Endothelial cell of umbilical vein (primary cell): ENCODE measurements around the gene SAXO1. TPM values are rescaled to one million over a fixed set of nuclear protein-coding genes. Genes with fewer than 3 reads are reported as not detected.

Experiments used
- BruUV-seq: library from RNA; stranded (reverse); fragments of 400-500 nt; replicated peaks from 2 replicates; lab custom pipeline; 2021; lab: Mats Ljungman, UMichigan
- CTCF ChIA-PET: fragments of 300-600, 350-600 bp; sonication (Branson Sonifier 250); formaldehyde crosslinking; loops from one replicate; lab custom pipeline; 2021; ENCODE audit warnings: antibody characterized with exemption, inconsistent platforms; lab: Charles Lee
- POLR2A ChIA-PET: fragments of 300-600, 350-600 bp; sonication (Branson Sonifier 250); formaldehyde crosslinking; loops from one replicate; lab custom pipeline; 2021; ENCODE audit warnings: antibody characterized with exemption, inconsistent platforms; lab: Charles Lee
- DNase-seq: peaks from one replicate; pipeline ENCODE4 v3.0.0-alpha.2; 2011; ENCODE audit warnings: low read depth, low spot score
- FAIRE-seq: peaks from 2 replicates; lab custom pipeline; 2011; peaks lifted over from hg19 to GRCh38; lab: Jason Lieb, UNC
- H2AFZ ChIP-seq: 2 replicates; pipeline ENCODE4 v1.6.0; 2012; ENCODE audit warnings: low read depth, low read length, control low read depth, inconsistent platforms
- H3K27ac ChIP-seq: 2 replicates; pipeline ENCODE4 v1.5.1; 2011; ENCODE audit warnings: low read depth, mild to moderate bottlenecking, control low read depth, low read length, moderate library complexity; ENCODE audit not compliant: insufficient read depth
- H3K27me3 ChIP-seq, 2 experiments: 2 replicates each; pipeline versions ENCODE4 v1.6.0 to v1.6.1; 2011; ENCODE audit warnings: low read length in 2 of 2, mixed read lengths in 1 of 2; ENCODE audit not compliant: control insufficient read depth in 2 of 2, insufficient read depth in 2 of 2
- H3K36me3 ChIP-seq, 2 experiments: 2 replicates in 1 of 2; 3 replicates in 1 of 2; pipeline ENCODE4 v1.5.1; 2011; ENCODE audit warnings: low read length in 2 of 2, mild to moderate bottlenecking in 1 of 2, moderate library complexity in 1 of 2; ENCODE audit not compliant: control insufficient read depth in 2 of 2, insufficient read depth in 2 of 2; ENCODE audit errors: extremely low read depth in 1 of 2
- H3K4me1 ChIP-seq: 3 replicates; pipeline ENCODE4 v1.5.1; 2011; ENCODE audit warnings: mild to moderate bottlenecking, low read length; ENCODE audit not compliant: control insufficient read depth, insufficient read depth; ENCODE audit errors: extremely low read depth
- H3K4me2 ChIP-seq: 2 replicates; pipeline ENCODE4 v1.6.1; 2011; ENCODE audit warnings: low read length, control low read depth, mixed read lengths; ENCODE audit not compliant: insufficient read depth
- H3K4me3 ChIP-seq, 3 experiments: fragments of 200-600 bp in 1 of 3; sonication (generic), shearing (Covaris generic) in 1 of 3; replicated peaks in 1 of 3; 2 replicates each; pipeline ENCODE4 v1.5.1; 2011 to 2016; ENCODE audit warnings: control low read depth in 3 of 3, low read length in 3 of 3, mild to moderate bottlenecking in 2 of 3, inconsistent platforms in 1 of 3, low read depth in 1 of 3, moderate library complexity in 1 of 3; ENCODE audit not compliant: insufficient read depth in 1 of 3
- H3K79me2 ChIP-seq: 2 replicates; pipeline ENCODE4 v1.6.0; 2012; ENCODE audit warnings: low read length, inconsistent platforms; ENCODE audit not compliant: control insufficient read depth, insufficient read depth
- H3K9ac ChIP-seq: replicated peaks from 2 replicates; pipeline ENCODE3; 2011; ENCODE audit warnings: low read length, control low read depth; ENCODE audit not compliant: insufficient read depth; ENCODE audit errors: extremely low read depth
- H3K9me1 ChIP-seq: replicated peaks from 3 replicates; pipeline ENCODE4 v1.6.0; 2011; ENCODE audit warnings: mild to moderate bottlenecking, low read length; ENCODE audit not compliant: control insufficient read depth, insufficient read depth; ENCODE audit errors: extremely low read depth
- H3K9me3 ChIP-seq: replicated peaks from 2 replicates; pipeline ENCODE4 v1.5.1; 2012; ENCODE audit warnings: low read length, inconsistent platforms; ENCODE audit not compliant: control insufficient read depth, insufficient read depth
- H4K20me1 ChIP-seq: replicated peaks from 2 replicates; pipeline ENCODE3; 2011; ENCODE audit warnings: mild to moderate bottlenecking, low read length; ENCODE audit not compliant: control insufficient read depth, insufficient read depth; ENCODE audit errors: extremely low read depth
- EZH2 ChIP-seq: IDR thresholded peaks from 2 replicates; pipeline ENCODE4 v1.6.1; 2012; ENCODE audit warnings: borderline replicate concordance, low read depth, mild to moderate bottlenecking, moderate library complexity, low read length, inconsistent platforms; ENCODE audit not compliant: severe bottlenecking
- FOS ChIP-seq: IDR thresholded peaks from 2 replicates; pipeline ENCODE4 v1.6.1; 2011; ENCODE audit warnings: mild to moderate bottlenecking, low read length, moderate library complexity, borderline replicate concordance; ENCODE audit not compliant: insufficient read depth
- POLR2A ChIP-seq: IDR thresholded peaks from 2 replicates; pipeline ENCODE4 v1.6.1; 2012; ENCODE audit warnings: low read depth, mild to moderate bottlenecking, control low read depth, low read length
- POLR2AphosphoS5 ChIP-seq: IDR thresholded peaks from 2 replicates; pipeline ENCODE4 v1.6.1; 2012; ENCODE audit warnings: low read depth, mild to moderate bottlenecking, control low read depth, low read length, moderate library complexity; ENCODE audit not compliant: insufficient read depth
- dilution Hi-C: fragments of 300-500 bp; cut with MboI; formaldehyde crosslinking; loops from one replicate; pipeline ENCODE4 v1.15.0; 2019; ENCODE audit warnings: low sequenced_read_pairs; ENCODE audit not compliant: extremely low pct_ligation_motif_present
- intact Hi-C: fragments of 100-400 bp; cut with micrococcal nuclease; formaldehyde crosslinking; loops from one replicate; pipeline ENCODE4 v1.10.0; 2022
- polyA plus RNA-seq, 4 experiments: library from polyadenylated mRNA; depleted of rRNA in 3 of 4; stranded (reverse) in 3 of 4; unstranded in 1 of 4; fragments of >200 nt; gene quantifications; 2 replicates each; pipeline versions ENCODE4 v1.2.1 to v1.2.3, GENCODE V29; 2011 to 2012; ENCODE audit warnings: missing spikeins in 1 of 4
- total RNA-seq: library from RNA; stranded (reverse); gene quantifications from 2 replicates; pipeline ENCODE4 v1.2.3, GENCODE V29; 2021

Gene SAXO1
- total and polyA plus RNA-seq, 2 donors (not counting 3 experiments of a cell fraction or from before 2014, with no cell fraction given) = not detected

DNA sequence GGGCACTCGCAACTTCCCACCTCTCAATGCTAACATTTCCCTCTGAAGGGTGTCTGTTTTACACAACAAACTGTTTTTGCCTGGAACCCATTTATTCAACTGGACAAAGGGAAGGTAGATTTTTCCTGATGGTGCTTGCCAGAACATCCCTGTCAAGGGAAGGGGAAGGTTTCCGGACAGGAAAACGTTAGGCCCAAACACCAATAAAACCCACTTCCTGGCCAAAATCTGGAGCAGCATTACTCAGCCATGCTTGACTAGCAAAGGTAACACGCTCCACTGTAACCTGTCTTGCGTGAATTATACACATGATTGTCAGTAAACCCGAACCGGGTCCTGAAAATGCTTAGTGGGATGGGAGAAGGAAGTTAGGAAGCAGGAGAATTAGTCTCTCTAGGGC, 90.2 kb downstream of the SAXO1 start:
- TF ChIP-seq POLR2AphosphoS5 = peak; percentile 19
- TF ChIP-seq FOS = no peak
- peak; percentile 80 for FAIRE-seq
- no peak overlapping the region for H3K4me3 ChIP-seq
- POLR2A ChIA-PET = no interaction called here
- dilution Hi-C loops = no loop called here
- H4K20me1 ChIP-seq = no peaks in the 10 kb centered on the region
- H3K27me3 ChIP-seq = peaks cover 0 to 2% of the 10 kb centered on the region in 2 experiments
- no peaks in the 10 kb centered on the region for H3K9me3 ChIP-seq
- no peaks in the 10 kb centered on the region for H3K36me3 ChIP-seq
- CTCF ChIA-PET = no interaction called here
- peak; percentile 46 for DNase-seq
- no TSS peak for BruUV-seq
- intact Hi-C loops = no loop called here
- H3K79me2 ChIP-seq = no peaks in the 10 kb centered on the region
- no peak overlapping the region for H3K9ac ChIP-seq
- H3K4me1 ChIP-seq = peaks cover 14% of the 10 kb centered on the region
- H3K4me2 ChIP-seq = peak overlapping the region; percentile 25
- H3K27ac ChIP-seq = no peak overlapping the region
- no peaks in the 10 kb centered on the region for H3K9me1 ChIP-seq
- H2AFZ ChIP-seq = no peak overlapping the region

DNA sequence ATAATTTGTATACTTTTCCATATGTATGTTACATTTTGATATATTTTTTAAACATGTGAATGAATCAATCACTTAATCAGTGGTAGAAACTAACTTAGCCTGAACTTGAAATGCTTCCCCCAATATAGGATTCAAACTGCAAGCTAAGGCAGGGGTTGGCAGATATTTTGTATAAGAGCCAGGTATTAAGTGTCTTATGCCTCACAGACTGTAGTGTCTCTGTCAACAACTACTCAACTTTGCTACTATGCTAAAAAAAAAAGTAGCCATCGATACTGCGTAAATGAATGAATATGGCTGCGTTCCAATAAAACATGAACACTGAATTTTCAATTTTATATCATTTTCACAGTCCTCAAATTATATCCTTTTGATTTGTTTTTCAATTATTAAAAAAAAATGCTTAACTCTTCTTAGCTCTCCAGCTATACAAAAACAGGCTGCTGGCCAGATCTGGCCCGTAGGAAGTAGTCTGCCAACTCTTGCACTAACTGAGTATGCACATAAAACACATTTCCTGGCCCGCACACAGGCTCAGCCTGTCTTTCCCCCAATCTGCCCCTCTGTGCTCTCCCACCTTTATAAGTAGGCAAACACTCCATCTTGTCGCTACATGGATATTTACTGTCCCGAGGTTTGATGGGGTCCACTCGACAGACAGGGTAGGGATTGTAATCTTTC, 91.8 kb downstream of the SAXO1 start:
- no TSS peak for BruUV-seq
- ChIA-PET POLR2A (no interaction called here), CTCF (no interaction called here)
- H3K4me1 ChIP-seq = peaks cover 14% of the 10 kb centered on the region
- no peak overlapping the region for H2AFZ ChIP-seq
- no peaks in the 10 kb centered on the region for H3K36me3 ChIP-seq
- H3K9me3 ChIP-seq = no peaks in the 10 kb centered on the region
- dilution Hi-C loops = no loop called here
- H3K9me1 ChIP-seq = no peaks in the 10 kb centered on the region
- H4K20me1 ChIP-seq = no peaks in the 10 kb centered on the region
- H3K27ac ChIP-seq = no peak overlapping the region
- DNase-seq = no peak
- no peak for FAIRE-seq
- peaks cover 2% of the 10 kb centered on the region in 2 experiments for H3K27me3 ChIP-seq
- intact Hi-C loops = no loop called here
- H3K4me2 ChIP-seq = no peak overlapping the region
- no peaks in the 10 kb centered on the region for H3K79me2 ChIP-seq
- H3K9ac ChIP-seq = no peak overlapping the region
- no peak overlapping the region for H3K4me3 ChIP-seq
- TF ChIP-seq EZH2 = no peak
- no peak for TF ChIP-seq POLR2A
- TF ChIP-seq POLR2AphosphoS5 = no peak
